HepG2 (cell line): Measurements from ENCODE around the gene KIF2C. TPM values are rescaled to one million over a fixed set of nuclear protein-coding genes. Genes with fewer than 3 reads are reported as not detected.
A peak's percentile ranks its signal among the peaks of the same experiment; 100 is the strongest.

ENCODE experiments used
- BORCS8-MEF2B ChIP-seq: sonication (generic); formaldehyde crosslinking; IDR thresholded peaks from 2 replicates; pipeline ENCODE4 v1.8.0; 2022; ENCODE audit warnings: mild to moderate bottlenecking, missing genetic modification reagents
- DMAP1 ChIP-seq: IDR thresholded peaks from 2 replicates; pipeline ENCODE4 v1.6.1; 2016
- HES4 ChIP-seq: sonication (generic); formaldehyde crosslinking; IDR thresholded peaks from 2 replicates; pipeline ENCODE4 v1.9.0; 2021; ENCODE audit warnings: mild to moderate bottlenecking, missing genetic modification reagents, borderline replicate concordance
- MTF1 ChIP-seq: sonication (generic); formaldehyde crosslinking; IDR thresholded peaks from 2 replicates; pipeline ENCODE4 v1.5.0; 2020; ENCODE audit warnings: missing genetic modification reagents
- NFE2L1 ChIP-seq: sonication (generic); formaldehyde crosslinking; IDR thresholded peaks from 2 replicates; pipeline ENCODE4 v1.4.0; 2020; ENCODE audit warnings: missing genetic modification reagents, mild to moderate bottlenecking, borderline replicate concordance
- RAD21 ChIP-seq: fragments of 450-650 bp; formaldehyde crosslinking; IDR thresholded peaks from 2 replicates; pipeline ENCODE4 v1.5.0; 2020; ENCODE audit warnings: mild to moderate bottlenecking
- REL ChIP-seq: sonication (generic); formaldehyde crosslinking; conservative IDR thresholded peaks from 2 replicates; pipeline ENCODE4 v1.8.0; 2022; ENCODE audit warnings: mild to moderate bottlenecking, missing genetic modification reagents, moderate library complexity
- SALL2 ChIP-seq: sonication (generic); formaldehyde crosslinking; IDR thresholded peaks from 2 replicates; pipeline ENCODE4 v1.8.1; 2023; ENCODE audit warnings: mild to moderate bottlenecking, missing genetic modification reagents, inconsistent platforms
- SMAD3 ChIP-seq: sonication (generic); formaldehyde crosslinking; IDR thresholded peaks from 2 replicates; pipeline ENCODE4 v1.4.0; 2020; ENCODE audit warnings: missing genetic modification reagents
- SP4 ChIP-seq: sonication (generic); formaldehyde crosslinking; IDR thresholded peaks from 2 replicates; pipeline ENCODE4 v1.8.1; 2023; ENCODE audit warnings: mild to moderate bottlenecking, missing genetic modification reagents
- SRSF9 ChIP-seq: fragments of 200-400 bp; formaldehyde crosslinking; IDR thresholded peaks from 2 replicates; pipeline ENCODE4 v1.6.1; 2018; ENCODE audit warnings: borderline replicate concordance, mild to moderate bottlenecking, low read depth, low read length; ENCODE audit not compliant: insufficient read depth, poor library complexity, severe bottlenecking
- SRY ChIP-seq: sonication (generic); formaldehyde crosslinking; IDR thresholded peaks from 2 replicates; pipeline ENCODE4 v1.8.0; 2022; ENCODE audit warnings: mild to moderate bottlenecking, missing genetic modification reagents
- U2AF2 ChIP-seq: fragments of 200-400 bp; formaldehyde crosslinking; IDR thresholded peaks from 2 replicates; pipeline ENCODE4 v1.6.1; 2017; ENCODE audit warnings: low read depth, mild to moderate bottlenecking, low read length
- WIZ ChIP-seq: sonication (generic); formaldehyde crosslinking; IDR thresholded peaks from 2 replicates; pipeline ENCODE4 v1.5.1; 2020; ENCODE audit warnings: mild to moderate bottlenecking, missing genetic modification reagents
- ZBTB34 ChIP-seq: sonication (generic); formaldehyde crosslinking; IDR thresholded peaks from 2 replicates; pipeline ENCODE4 v1.8.0; 2022; ENCODE audit warnings: mild to moderate bottlenecking, missing genetic modification reagents
- ZBTB46 ChIP-seq: sonication (generic); formaldehyde crosslinking; IDR thresholded peaks from 2 replicates; pipeline ENCODE4 v1.4.0; 2020; ENCODE audit warnings: mild to moderate bottlenecking, missing genetic modification reagents, borderline replicate concordance
- ZNF331 ChIP-seq: sonication (generic); formaldehyde crosslinking; IDR thresholded peaks from 2 replicates; pipeline ENCODE4 v1.4.0; 2020; ENCODE audit warnings: missing genetic modification reagents
- ZNF468 ChIP-seq: sonication (generic); formaldehyde crosslinking; IDR thresholded peaks from 2 replicates; pipeline ENCODE4 v1.8.0; 2022; ENCODE audit warnings: mild to moderate bottlenecking, moderate library complexity, missing genetic modification reagents
- ZNF552 ChIP-seq: sonication (generic); formaldehyde crosslinking; IDR thresholded peaks from 2 replicates; pipeline ENCODE4 v1.9.0; 2022; ENCODE audit warnings: missing genetic modification reagents, mild to moderate bottlenecking, borderline replicate concordance
- ZNF710 ChIP-seq: sonication (generic); formaldehyde crosslinking; IDR thresholded peaks from 2 replicates; pipeline ENCODE4 v1.5.0; 2020; ENCODE audit warnings: mild to moderate bottlenecking, missing genetic modification reagents, borderline replicate concordance
- ZNF800 ChIP-seq: sonication (generic); formaldehyde crosslinking; IDR thresholded peaks from 2 replicates; pipeline ENCODE4 v1.4.0; 2020; ENCODE audit warnings: missing genetic modification reagents
- ZNF850 ChIP-seq: sonication (generic); formaldehyde crosslinking; conservative IDR thresholded peaks from 2 replicates; pipeline ENCODE4 v1.9.0; 2021; ENCODE audit warnings: mild to moderate bottlenecking, missing genetic modification reagents
- polyA plus RNA-seq, 8 experiments: library from polyadenylated mRNA; depleted of rRNA in 3 of 8; stranded (reverse) in 7 of 8; unstranded in 1 of 8; fragments of >200 nt; fragmentation: Illumina TruSeq in 4 of 8; extraction: Trizol in 4 of 8; gene quantifications; 2 replicates each; pipeline versions ENCODE4 v1.2.1 to v1.2.3, GENCODE V29; 2011 to 2016; ENCODE audit warnings: low read depth in 4 of 8, missing spikeins in 1 of 8, mixed read lengths in 1 of 8; ENCODE audit not compliant: insufficient read depth in 1 of 8
- total RNA-seq, 5 experiments: library from RNA; depleted of rRNA; stranded (reverse); fragments of >200 nt; fragmentation: Illumina TruSeq; extraction: Trizol; gene quantifications; 2 replicates each; pipeline ENCODE4 v1.2.3, GENCODE V29; 2016; ENCODE audit warnings: low read depth in 1 of 5

The KIF2C gene
- total and polyA plus RNA-seq, 2 of the 13 experiments (the other 11 are each of a cell fraction or from before 2014, with no cell fraction given): 29.7 to 53.7 TPM

GRCh38 chr1:44784094-44785028 lies 44.7 kb downstream of the KIF2C start (continued):
- TF ChIP-seq ZNF800: no peak
- no peak for TF ChIP-seq ZNF552 (CRISPR knock-in tag)
- peak; percentile 80; the same call in 1 of the 2 replicates for TF ChIP-seq ZNF850 (CRISPR knock-in tag)
- TF ChIP-seq DMAP1 (CRISPR knock-in tag): peak; percentile 77
- TF ChIP-seq ZBTB34 (CRISPR knock-in tag): peak; percentile 50; the same call in 1 of the 2 replicates
- no peak for TF ChIP-seq REL (CRISPR knock-in tag)
- TF ChIP-seq SMAD3: no peak
- TF ChIP-seq SALL2 (CRISPR knock-in tag): no peak
- TF ChIP-seq ZNF331 (CRISPR knock-in tag): 0 out of 2 replicates have a peak, but pooled peaks have one; percentile 63
- TF ChIP-seq SP4 (CRISPR knock-in tag): peak; percentile 43; the same call in 1 of the 2 replicates
- no peak for TF ChIP-seq SRSF9
- TF ChIP-seq ZNF710: peak; percentile 27; the same call in 1 of the 2 replicates
- peak; percentile 72 for TF ChIP-seq BORCS8-MEF2B (CRISPR knock-in tag)
- TF ChIP-seq RAD21 (CRISPR knock-in tag): no peak; the same call in 1 of the 2 replicates
- 0 out of 2 replicates have a peak, but pooled peaks have one; percentile 71 for TF ChIP-seq SRY (CRISPR knock-in tag)
- TF ChIP-seq MTF1 (CRISPR knock-in tag): no peak
- no peak for TF ChIP-seq U2AF2
- TF ChIP-seq WIZ (CRISPR knock-in tag): 0 out of 2 replicates have a peak, but pooled peaks have one; percentile 35
- peak; percentile 64; the same call in 1 of the 2 replicates for TF ChIP-seq NFE2L1 (CRISPR knock-in tag)
- no peak for TF ChIP-seq ZNF468 (CRISPR knock-in tag)
- peak; percentile 82; the same call in 1 of the 2 replicates for TF ChIP-seq HES4 (CRISPR knock-in tag)
- TF ChIP-seq ZBTB46 (CRISPR knock-in tag): no peak
